IPS DF 6.9 (cell line): ENCODE results near the gene TRAPPC6A.

Source experiments
- DNase-seq: peaks from one replicate; pipeline ENCODE4 v3.0.0-alpha.2; 2013; ENCODE audit warnings: low read depth, low spot score
- H3K27ac ChIP-seq: one replicate; pipeline ENCODE4 v1.5.1; 2013; ENCODE audit warnings: low read length, control low read depth
- H3K27me3 ChIP-seq: 2 replicates; pipeline ENCODE4 v1.6.1; 2013; ENCODE audit warnings: mild to moderate bottlenecking, low read length; ENCODE audit not compliant: control insufficient read depth, insufficient read depth
- H3K36me3 ChIP-seq: 2 replicates; pipeline ENCODE4 v1.6.1; 2013; ENCODE audit warnings: low read length; ENCODE audit not compliant: control insufficient read depth, insufficient read depth
- H3K4me1 ChIP-seq: 2 replicates; pipeline ENCODE4 v1.6.1; 2013; ENCODE audit warnings: low read length; ENCODE audit not compliant: control insufficient read depth, insufficient read depth
- H3K4me3 ChIP-seq: 2 replicates; pipeline ENCODE4 v1.5.1; 2013; ENCODE audit warnings: mild to moderate bottlenecking, low read length
- H3K9me3 ChIP-seq: 2 replicates; pipeline ENCODE4 v1.6.1; 2013; ENCODE audit warnings: low read length, inconsistent platforms; ENCODE audit not compliant: control insufficient read depth, insufficient read depth
- WGBS: extraction: QIAGEN DNeasy Blood & Tissue Kit; methylation state at CpG from one replicate; pipeline ENCODE4 v1.1.7; 2013; ENCODE audit warnings: mixed read lengths, missing lambda C conversion rate; ENCODE audit not compliant: insufficient read length, insufficient coverage; 5-methylcytosine and 5-hydroxymethylcytosine counted together

Gene TRAPPC6A

DNA sequence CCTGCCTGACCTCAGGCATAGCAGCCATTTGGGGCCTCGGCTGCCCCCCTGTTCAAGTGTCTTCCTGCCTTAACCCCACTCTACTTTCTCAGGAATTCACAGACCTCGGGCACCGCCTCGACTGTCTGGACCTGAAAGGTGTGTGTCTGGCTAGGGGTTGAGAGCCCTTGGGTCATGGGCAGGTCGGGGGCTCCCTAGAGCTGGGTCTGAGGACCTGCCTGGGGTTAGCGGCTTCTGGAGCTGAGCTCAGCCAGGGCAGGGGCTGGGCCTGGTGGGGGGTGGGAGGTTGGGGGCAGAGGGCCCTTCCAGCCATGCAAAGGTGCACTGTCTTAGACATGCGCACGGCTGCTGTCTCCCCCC is 37.9 kb downstream of the TRAPPC6A start:
- DNase-seq = no peak
- Histone ChIP-seq H3K4me1 (peaks cover 1% of the 10 kb centered on the region), H3K36me3 (peaks cover 15% of the 10 kb centered on the region; the same call in 1 of the 2 replicates), H3K27ac (no peak overlapping the region), H3K4me3 (no peak overlapping the region), H3K9me3 (no peaks in the 10 kb centered on the region), H3K27me3 (no peaks in the 10 kb centered on the region)
- no CpG with 5 or more reads among the region's 8 CpGs for WGBS

DNA sequence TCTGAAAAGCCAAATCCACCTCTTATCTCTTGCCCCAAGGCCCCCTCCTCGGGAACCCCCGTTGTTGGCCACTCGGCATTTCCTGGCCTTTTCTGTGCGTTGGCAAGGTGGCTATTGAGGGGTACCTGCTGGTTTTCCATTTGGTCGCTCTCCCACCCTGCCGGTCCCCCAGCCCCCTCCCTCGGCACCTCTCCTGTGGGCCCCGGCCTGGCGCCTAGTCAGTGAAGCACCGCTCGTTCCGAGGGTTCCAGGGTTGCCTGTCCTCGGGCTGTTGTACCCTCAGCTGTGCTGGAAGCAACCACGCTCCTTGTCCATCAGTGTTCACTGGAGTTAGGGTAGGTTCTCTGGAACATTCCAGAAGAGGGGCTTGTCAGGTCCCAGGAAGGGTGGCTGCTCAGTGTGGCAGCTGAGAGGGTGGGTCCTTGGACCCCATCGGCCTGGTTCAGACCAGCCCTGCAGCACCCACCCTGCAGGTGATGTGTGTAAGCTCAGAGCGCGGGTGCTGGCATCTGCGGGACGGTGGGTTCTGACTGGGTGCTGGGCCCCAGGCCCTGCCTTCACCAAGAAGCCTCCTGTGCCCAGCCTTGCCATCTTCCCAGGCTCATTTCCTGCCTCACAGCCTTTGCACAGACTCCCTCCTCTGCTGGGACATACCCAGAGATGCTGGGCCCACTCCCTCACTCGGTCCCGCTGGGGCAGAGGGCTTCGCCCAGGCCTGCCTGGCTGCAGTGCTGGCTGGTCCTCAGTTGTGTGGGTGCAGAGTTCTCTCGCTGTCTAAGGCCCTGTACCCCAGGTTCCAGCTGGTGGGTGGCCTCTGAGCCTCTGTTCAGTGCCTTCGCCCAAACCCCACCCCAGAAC is 38.5 kb downstream of the TRAPPC6A start:
- Histone ChIP-seq H3K27me3 (no peaks in the 10 kb centered on the region), H3K4me3 (no peak overlapping the region), H3K36me3 (peaks cover 11% of the 10 kb centered on the region; the same call in 1 of the 2 replicates), H3K27ac (no peak overlapping the region), H3K4me1 (peaks cover 1% of the 10 kb centered on the region), H3K9me3 (no peaks in the 10 kb centered on the region)
- WGBS = no CpG with 5 or more reads among the region's 24 CpGs
- DNase-seq = no peak

DNA sequence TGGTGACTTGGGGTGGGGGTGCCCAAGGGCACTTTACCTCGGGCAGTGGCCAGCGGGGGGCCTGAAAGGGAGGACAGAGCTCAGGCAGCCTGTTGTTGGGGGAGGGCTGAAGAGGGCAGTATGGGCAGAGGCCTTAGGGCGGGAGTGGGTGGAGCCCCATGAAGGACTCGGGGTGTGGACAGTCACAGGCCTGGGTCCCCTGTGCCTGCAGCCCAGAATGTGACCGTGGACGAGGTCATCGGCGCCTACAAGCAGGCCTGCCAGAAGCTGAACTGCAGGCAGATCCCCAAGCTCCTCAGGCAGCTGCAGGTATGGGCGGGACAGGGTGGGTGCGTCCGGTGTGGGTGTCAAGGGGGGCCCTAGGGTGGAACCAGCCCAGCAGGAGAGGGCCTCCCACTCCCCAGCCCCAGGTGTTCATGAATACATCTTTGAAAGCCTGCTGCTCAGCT is 39.7 kb downstream of the TRAPPC6A start:
- Histone ChIP-seq H3K27ac (no peak overlapping the region), H3K4me1 (peaks cover 1% of the 10 kb centered on the region), H3K9me3 (no peaks in the 10 kb centered on the region), H3K4me3 (no peak overlapping the region), H3K27me3 (no peaks in the 10 kb centered on the region), H3K36me3 (peaks cover 10% of the 10 kb centered on the region; the same call in 1 of the 2 replicates)
- WGBS = no CpG with 5 or more reads among the region's 11 CpGs
- DNase-seq = no peak

DNA sequence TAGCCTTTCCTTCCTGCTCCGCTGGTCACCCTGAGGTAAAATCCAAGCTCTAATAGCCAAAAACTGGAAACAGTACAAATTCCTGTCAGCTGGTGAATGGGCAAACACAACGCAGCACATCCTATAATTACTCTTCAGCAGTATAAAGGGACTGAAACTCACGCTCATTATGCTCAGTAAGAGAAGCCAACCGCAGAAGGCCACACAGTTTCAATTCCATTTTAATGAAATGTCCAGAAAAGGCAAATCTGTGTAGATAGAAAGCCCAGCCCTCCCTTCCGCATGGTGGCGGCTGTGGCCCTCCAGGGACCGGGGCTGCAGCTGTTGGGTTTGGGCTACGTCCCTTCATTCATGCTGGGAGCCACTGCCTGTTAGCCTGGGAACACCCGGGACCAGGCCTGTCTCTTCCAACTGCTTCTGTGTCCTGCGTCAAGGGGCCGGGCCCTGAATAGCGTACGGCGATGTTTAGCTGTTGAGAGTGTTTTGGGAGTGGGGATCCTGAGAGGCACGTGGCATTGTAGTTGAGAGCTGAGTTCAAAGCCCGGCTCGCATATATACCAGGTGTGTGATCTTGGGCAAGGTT is 40.8 kb downstream of the TRAPPC6A start:
- H3K4me1 ChIP-seq = peaks cover 1% of the 10 kb centered on the region
- peaks cover 7% of the 10 kb centered on the region; the same call in 1 of the 2 replicates for H3K36me3 ChIP-seq
- no peak for DNase-seq
- H3K27me3 ChIP-seq = no peaks in the 10 kb centered on the region
- WGBS = no CpG with 5 or more reads among the region's 17 CpGs
- no peaks in the 10 kb centered on the region for H3K9me3 ChIP-seq
- no peak overlapping the region for H3K4me3 ChIP-seq
- no peak overlapping the region for H3K27ac ChIP-seq

DNA sequence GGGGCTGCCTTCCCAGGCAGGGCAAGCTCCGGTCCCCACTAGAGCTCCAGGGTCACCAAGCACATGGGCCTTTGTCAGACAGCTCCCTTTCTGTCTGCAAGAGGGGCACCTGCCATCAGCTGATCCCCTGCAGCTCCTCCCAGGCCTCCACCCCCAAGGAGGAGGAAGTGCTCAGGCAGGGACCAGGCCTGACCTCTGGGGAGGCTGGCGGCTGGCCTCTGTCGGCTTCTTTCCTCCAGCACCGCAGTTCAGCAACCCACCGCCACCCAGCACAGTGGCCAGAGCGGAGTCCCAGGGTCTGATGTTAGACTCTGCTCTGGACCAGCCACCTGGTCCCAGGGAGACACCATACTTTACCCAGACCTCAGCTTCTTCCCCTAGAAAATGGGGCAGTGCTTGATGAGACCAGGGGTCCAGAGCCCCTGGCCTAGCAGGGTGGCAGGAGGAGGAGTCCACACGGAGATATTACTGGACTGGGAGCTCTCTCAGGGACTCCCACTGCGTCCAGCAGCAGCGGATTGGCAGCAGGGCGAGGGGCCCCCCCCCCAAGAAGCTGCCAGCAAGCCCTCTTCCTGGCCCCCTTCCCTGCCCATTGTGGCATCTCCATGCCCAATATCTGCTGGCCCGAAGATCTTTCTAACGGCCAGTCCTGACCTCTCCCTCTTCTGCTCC is 41.4 kb downstream of the TRAPPC6A start:
- H3K27me3 ChIP-seq = no peaks in the 10 kb centered on the region
- DNase-seq = no peak
- no peak overlapping the region for H3K4me3 ChIP-seq
- no peak overlapping the region for H3K27ac ChIP-seq
- no peaks in the 10 kb centered on the region for H3K9me3 ChIP-seq
- peaks cover 1% of the 10 kb centered on the region; the same call in 1 of the 2 replicates for H3K36me3 ChIP-seq
- peaks cover 1% of the 10 kb centered on the region for H3K4me1 ChIP-seq
- WGBS = no CpG with 5 or more reads among the region's 12 CpGs

DNA sequence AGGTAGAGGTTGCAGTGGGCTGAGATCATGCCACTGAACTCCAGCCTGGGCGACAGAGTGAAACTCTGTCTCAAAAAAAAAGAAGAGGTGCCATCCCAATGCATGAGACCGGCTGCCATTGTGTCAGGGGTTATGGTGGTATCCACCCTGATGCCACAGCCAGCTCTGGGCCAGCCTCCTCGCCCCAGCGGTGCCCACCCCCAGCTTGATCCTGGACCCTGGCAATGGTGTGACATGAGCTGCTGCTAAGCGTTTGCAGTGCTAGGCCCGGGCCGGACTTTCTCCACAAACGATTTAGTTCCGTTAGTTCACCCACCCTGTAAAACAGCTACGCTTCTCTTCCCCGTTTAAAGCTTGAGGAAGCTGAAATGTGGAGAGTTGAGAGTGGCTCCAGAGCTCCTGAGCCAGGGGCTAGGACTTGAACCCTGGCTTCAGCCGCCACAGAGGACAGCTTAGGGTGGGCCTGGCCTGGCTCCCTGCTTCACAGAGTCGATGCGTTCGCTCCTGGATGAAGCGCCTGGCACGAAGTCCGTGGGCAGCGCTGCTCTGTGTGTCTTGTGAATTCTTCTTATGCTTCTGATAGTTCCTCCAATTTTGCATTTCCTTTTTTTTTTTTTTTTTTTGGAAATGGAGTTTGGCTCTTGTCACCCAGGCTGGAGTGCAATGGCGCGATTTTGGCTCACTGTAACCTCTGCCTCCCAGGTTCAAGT is 42.7 kb downstream of the TRAPPC6A start:
- Histone ChIP-seq H3K27me3 (no peaks in the 10 kb centered on the region), H3K9me3 (no peaks in the 10 kb centered on the region), H3K4me1 (peaks cover 5% of the 10 kb centered on the region), H3K36me3 (no peaks in the 10 kb centered on the region; the same call in 1 of the 2 replicates), H3K4me3 (no peak overlapping the region), H3K27ac (no peak overlapping the region)
- WGBS = no CpG with 5 or more reads among the region's 21 CpGs
- DNase-seq = no peak

DNA sequence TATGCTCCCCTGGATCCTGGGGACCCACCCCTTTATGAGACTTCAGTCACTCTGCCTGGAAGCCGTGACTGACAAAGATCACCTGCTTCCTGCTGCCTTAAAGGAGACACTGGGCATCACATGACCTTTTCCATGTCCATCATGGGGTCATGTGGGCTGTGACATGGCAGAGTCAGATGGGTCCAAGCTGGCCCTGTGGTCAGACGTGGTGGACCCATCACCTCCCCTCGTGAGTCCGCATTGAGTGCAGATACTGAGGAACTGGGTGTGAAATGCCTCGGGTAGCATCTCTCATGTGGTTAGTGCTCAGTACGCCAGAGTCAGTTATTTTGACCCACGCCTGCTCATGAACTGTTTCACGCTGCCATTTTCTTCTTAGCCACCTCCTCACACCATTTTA is 44.4 kb downstream of the TRAPPC6A start:
- H3K9me3 ChIP-seq = no peaks in the 10 kb centered on the region
- no CpG with 5 or more reads among the region's 8 CpGs for WGBS
- H3K4me3 ChIP-seq = no peak overlapping the region
- DNase-seq = no peak
- H3K4me1 ChIP-seq = peaks cover 6% of the 10 kb centered on the region
- no peaks in the 10 kb centered on the region; the same call in 1 of the 2 replicates for H3K36me3 ChIP-seq
- H3K27ac ChIP-seq = no peak overlapping the region
- no peaks in the 10 kb centered on the region for H3K27me3 ChIP-seq

DNA sequence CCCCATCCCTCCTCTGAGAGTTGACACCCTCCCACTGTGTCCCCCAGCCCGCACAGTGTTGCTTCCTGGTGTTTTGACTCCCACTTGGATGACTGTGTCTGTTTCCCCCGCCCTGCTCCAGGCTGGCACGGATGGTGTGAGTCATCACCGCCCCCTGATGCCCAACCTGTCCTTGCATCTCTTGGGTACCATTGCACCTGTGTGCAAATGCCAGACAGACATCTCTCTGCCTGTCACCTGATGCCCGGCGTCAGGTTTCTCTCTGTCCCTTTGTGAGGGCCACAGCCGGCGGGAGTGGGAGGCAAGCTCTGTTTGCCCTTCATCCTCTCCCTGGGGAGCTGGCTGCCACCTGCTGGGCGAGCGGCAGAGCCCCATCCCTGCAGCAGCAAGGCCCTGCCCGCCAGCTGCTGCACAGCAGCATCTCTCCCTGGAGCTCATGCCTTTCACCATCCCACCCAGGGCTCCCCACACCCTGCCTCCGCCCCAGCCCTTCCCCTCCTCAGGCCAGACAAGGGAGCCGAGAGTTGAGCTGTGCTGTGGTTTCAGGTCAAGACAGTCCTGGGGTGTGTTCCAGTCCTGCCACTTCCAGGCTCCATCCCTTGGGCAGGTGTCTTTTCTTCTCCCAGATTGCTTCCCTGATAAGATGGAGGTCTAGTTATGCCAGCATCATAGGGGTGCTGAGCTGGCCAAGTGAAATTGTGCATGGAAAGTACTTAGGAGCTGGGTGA is 47.0 kb downstream of the TRAPPC6A start:
- no peaks in the 10 kb centered on the region for H3K36me3 ChIP-seq
- DNase-seq = no peak
- H3K4me3 ChIP-seq = no peak overlapping the region
- no peaks in the 10 kb centered on the region for H3K9me3 ChIP-seq
- H3K27ac ChIP-seq = no peak overlapping the region
- H3K4me1 ChIP-seq = peaks cover 6% of the 10 kb centered on the region
- H3K27me3 ChIP-seq = no peaks in the 10 kb centered on the region
- no CpG with 5 or more reads among the region's 13 CpGs for WGBS

DNA sequence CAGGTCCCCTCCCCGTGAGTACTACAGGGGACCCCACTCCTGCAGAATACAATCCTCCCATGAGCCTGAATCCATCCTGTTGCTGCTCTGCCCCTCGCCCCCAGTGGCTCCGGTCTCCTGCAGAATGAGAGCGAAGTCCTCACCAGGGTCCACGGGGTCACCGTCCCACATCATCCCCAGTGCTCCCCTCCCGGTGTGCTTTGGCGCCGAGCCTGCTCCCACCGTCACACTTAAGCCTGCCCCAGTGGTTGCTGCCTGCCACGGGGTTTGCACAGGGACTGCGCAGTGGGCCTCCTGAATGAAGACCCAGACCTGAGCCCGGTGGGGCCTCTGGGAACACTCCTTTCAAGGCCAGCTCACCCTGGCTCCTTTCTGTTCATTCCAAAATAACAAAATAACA is 47.8 kb downstream of the TRAPPC6A start:
- no peaks in the 10 kb centered on the region for H3K36me3 ChIP-seq
- DNase-seq = no peak
- H3K9me3 ChIP-seq = no peaks in the 10 kb centered on the region
- no peak overlapping the region for H3K4me3 ChIP-seq
- no peaks in the 10 kb centered on the region for H3K27me3 ChIP-seq
- H3K4me1 ChIP-seq = peaks cover 6% of the 10 kb centered on the region
- H3K27ac ChIP-seq = no peak overlapping the region
- no CpG with 5 or more reads among the region's 13 CpGs for WGBS
